ENCODE measurements around the gene ZNF155.
A peak's percentile ranks its signal among the peaks of the same experiment; 100 is the strongest.

The ZNF155 gene

DNA sequence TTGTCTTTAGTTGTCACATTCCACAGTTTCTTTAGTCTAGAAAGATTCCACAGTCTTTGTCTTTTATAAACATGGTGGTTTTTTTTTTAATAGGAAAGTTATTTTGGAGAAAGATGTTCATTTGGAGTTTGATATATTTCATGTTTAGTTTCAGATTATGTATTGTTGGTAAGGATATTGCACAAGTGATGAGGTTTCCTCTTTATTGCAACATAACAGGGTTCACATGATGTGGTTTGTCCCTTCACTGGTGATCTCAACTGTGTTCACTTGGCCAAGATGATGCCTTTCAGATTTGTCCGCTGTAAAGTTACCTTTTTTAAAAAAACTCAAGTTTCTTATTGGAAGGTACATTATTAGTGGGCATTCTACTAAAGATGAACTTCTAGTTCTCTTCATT lies 22.0 kb downstream of the ZNF155 start:
- DNase-seq, result no peak

DNA sequence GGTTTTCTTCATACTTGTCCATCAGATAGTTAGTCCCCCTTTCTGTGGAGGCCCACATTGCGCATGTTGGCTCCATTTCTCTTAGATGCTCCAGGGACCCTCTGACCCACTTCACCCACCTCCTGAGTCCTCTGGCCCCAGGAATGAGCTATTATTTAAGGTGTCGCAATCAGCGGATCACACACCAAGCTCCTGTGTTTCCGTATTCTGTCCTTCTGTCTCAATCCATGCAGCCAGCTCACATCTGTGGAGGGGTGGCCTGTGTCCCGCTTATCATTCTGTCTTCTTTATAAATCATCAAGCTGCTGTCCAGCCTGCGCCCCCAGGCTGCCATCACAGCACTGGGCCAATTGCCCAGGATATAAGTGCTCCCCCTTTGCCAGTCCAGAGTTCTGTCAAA lies 23.5 kb downstream of the ZNF155 start:
- no peak for DNase-seq

DNA sequence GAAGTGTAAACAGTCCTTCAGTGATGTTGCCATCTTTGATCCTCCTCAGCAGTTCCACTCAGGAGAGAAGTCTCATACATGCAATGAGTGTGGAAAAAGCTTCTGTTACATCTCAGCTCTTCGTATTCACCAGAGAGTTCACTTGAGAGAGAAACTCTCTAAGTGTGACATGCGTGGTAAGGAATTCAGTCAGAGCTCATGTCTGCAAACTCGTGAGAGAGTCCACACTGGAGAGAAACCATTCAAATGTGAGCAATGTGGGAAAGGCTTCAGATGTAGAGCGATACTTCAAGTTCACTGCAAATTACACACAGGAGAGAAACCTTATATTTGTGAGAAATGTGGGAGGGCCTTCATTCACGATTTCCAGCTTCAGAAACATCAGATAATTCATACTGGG lies 26.5 kb downstream of the ZNF155 start:
- no peak for DNase-seq

DNA sequence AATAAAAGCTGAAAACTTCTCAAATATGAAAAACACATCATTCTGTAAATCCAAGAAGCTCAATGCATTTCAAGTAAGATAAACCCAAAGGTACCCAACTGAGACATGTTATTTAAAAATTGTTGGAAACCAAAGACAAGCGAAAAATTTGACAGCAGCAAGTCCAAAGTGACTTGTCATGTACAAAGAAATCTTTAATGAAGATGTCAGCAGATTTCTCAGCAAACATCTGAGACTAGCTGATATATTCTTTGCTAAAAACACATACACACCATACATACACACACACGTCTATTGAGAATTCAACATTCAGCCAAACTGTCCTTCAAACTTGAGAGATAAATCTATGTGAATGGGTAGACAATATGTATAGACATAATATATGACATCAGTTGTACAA lies 35.5 kb downstream of the ZNF155 start:
- no peak for DNase-seq

DNA sequence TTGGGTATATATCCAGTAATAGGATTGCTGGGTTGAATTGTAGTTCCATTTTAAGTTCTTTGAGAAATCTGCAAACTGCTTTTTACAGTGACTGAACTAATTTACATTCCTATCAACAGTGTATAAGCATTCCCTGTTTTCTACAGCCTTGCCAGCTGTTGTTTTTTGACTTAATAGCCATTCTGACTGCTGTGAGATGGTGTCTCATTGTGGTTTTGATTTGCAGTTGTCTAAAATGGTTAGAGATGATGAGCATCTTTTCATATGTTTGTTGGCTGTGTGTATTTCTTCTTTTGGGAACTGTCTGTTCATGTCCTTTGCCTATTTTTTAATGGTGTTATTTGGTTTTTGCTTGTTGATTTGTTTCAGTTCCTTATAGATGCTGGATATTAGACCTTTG lies 37.2 kb downstream of the ZNF155 start:
- no peak for DNase-seq

DNA sequence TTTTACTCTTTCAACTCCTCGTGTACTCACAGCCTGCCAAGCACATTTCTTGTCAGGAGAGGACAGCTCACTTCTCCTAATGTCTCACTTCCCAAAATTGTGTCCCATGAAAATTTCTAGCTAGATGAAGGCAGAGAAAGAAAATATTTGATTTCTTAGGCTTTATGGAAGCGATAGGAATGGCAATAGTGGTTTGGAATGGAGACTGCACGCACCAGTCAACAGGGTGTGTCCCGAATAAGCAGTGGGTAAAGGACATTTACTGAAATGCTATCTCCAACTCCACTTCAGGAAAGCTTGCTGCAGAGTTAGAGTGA lies 40.9 kb downstream of the ZNF155 start:
- no peak for DNase-seq

DNA sequence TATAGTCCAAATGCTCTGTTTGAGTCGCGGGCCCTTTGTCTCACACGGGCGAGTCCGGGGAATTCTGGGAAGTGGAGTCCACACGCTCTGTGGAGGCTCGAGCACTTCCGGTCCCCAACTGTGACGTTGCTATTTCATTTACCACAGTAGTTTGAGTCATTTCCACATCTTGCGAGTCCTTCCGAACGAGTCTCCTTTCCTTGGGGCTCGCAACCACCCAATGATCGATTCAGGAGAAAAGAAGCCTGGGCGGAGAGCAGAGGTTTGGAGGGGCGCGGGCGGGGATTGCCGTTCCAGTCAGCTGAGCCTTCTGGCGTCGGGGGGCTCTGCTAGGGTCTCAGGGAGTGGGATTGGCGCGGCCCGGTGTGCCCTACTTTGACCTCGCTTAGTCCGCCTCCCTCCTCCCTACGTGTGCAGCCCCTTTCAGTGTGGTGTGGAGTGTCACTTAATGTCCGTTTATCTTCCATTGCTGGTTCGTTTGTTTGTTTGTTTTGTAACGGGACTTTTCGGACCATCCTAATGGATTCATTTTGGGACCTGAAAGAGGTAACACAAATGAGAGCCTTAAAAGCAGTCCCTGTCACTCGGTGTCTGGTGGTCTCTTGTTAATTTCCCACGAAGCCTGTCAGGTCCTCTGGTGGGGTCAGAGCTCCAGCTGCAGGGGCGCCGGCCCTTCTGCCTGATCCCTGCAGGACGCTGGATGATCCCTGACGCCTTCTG lies 41.4 kb downstream of the ZNF155 start, which contains the start of gene ZNF222:
Gene ZNF222, plus strand, starts transcription at position 163 of the 720 bp plus-strand sequence. Its CDS starts 58 bp downstream, at position 221.
- peak; percentile 82 for DNase-seq

DNA sequence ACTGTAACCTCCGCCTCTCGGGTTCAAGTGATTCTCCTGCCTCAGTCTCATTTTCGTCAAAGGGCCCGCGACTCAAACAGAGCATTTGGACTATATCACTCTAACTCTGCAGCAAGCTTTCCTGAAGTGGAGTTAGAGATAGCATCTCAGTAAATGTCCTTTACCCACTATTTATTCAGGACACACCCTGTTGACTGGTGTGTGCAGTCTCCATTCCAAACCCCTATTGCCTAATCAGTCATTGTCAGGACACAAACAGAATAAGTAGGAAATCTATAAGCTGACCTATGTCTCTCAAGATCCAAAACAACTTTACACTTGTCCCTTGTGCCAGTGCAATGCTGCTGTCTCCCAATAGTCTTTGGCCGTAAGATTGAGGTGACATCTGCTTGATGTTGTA lies 42.6 kb downstream of the ZNF155 start:
- no peak for DNase-seq

DNA sequence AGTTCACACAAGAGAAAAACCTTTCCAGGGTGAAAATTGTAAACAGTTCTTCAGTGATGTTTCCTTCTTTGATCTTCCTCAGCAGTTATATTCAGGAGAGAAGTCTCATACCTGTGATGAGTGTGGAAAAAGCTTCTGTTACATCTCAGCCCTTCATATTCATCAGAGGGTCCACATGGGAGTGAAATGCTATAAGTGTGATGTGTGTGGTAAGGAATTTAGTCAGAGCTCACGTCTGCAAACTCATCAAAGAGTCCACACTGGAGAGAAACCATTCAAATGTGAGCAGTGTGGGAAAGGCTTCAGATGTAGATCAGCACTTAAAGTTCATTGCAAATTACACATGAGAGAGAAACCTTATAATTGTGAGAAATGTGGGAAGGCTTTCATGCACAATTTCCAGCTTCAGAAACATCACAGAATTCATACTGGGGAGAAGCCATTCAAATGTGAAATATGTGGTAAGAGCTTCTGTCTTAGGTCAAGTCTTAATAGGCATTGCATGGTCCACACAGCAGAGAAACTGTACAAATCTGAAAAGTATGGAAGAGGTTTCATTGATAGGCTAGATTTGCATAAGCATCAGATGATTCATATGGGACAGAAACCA lies 48.1 kb downstream of the ZNF155 start:
- no peak for DNase-seq

DNA sequence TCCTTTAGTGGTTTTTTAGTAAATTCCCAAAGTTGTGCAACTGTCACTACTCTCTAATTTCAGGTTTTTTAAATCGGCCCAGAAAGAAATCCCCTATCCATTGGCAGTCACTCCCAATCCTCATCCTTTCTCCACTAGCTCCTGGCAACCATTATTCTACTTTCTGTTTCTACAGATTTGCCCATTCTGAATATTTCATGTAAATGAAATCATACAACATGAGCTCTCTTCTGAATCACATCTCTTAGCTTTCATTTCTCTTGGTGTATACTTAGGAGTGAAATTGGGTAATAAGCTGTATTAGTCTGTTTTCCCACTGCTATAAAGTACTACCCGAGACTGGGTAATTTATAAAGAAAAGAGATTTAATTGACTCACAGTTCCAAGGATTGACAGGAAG lies 58.2 kb downstream of the ZNF155 start:
- DNase-seq, result no peak
